ENCODE data around the gene MID1IP1. TPM values are rescaled to one million over a fixed set of nuclear protein-coding genes. Genes with fewer than 3 reads are reported as not detected.

Gene MID1IP1
- total and polyA plus RNA-seq, 2 experiments from 2014 or later, result 93.2 to 93.3 TPM

DNA sequence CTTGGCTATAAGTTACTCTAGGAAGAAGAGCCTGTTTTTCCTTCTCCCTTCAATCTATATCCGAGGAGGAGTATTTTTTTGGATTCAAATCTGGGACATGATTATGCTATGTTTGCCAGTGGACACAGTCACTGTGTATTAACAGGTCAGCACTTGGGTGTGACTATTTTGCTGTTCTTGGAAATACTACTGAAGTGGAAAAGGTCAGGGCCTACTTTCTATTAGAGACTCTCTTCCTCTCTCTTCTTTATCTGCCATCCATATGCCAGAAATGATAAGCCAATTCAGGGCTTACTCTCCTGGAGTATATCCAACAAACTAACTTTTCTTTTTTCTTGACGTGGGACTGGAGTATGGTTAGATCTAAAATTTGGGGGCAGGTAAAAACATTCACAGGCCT, 40.5 kb downstream of the MID1IP1 start:
- 67% methylated on average over 2 of the region's 2 CpGs for WGBS (ENCODE audit: low lambda C conversion rate, missing lambda C conversion rate)
- Histone ChIP-seq H2AFZ (no peak overlapping the region), H3K4me1 (ENCODE audit: insufficient read depth) (peaks cover 9% of the 10 kb centered on the region), H3K27ac (no peak overlapping the region), H4K20me1 (ENCODE audit: insufficient read depth, poor library complexity, severe bottlenecking) (no peaks in the 10 kb centered on the region), H3K4me2 (no peak overlapping the region), H3K79me2 (no peaks in the 10 kb centered on the region), H3K4me3 (no peak overlapping the region), H3K9me2 (replicated peaks; ENCODE audit: insufficient read depth) (no peaks in the 10 kb centered on the region), H3K36me3 (replicated peaks; ENCODE audit: insufficient read depth, low read depth) (no peaks in the 10 kb centered on the region), H3K9me3 (ENCODE audit: low read depth) (no peaks in the 10 kb centered on the region), H3K27me3 (no peaks in the 10 kb centered on the region)
- TF ChIP-seq EZH2phosphoT487 (IDR thresholded peaks at IDR 0.05; ENCODE audit: low read depth, severe bottlenecking, unreplicated experiment) (no peak), EZH2 (IDR thresholded peaks at IDR 0.05; ENCODE audit: borderline replicate concordance) (no peak)
- TF ChIP-seq, protein P1, sequence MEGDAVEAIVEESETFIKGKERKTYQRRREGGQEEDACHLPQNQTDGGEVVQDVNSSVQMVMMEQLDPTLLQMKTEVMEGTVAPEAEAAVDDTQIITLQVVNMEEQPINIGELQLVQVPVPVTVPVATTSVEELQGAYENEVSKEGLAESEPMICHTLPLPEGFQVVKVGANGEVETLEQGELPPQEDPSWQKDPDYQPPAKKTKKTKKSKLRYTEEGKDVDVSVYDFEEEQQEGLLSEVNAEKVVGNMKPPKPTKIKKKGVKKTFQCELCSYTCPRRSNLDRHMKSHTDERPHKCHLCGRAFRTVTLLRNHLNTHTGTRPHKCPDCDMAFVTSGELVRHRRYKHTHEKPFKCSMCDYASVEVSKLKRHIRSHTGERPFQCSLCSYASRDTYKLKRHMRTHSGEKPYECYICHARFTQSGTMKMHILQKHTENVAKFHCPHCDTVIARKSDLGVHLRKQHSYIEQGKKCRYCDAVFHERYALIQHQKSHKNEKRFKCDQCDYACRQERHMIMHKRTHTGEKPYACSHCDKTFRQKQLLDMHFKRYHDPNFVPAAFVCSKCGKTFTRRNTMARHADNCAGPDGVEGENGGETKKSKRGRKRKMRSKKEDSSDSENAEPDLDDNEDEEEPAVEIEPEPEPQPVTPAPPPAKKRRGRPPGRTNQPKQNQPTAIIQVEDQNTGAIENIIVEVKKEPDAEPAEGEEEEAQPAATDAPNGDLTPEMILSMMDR (IDR thresholded peaks at IDR 0.05; ENCODE audit: poor library complexity), result no peak
- no peak for DNase-seq (ENCODE audit: low spot score)

DNA sequence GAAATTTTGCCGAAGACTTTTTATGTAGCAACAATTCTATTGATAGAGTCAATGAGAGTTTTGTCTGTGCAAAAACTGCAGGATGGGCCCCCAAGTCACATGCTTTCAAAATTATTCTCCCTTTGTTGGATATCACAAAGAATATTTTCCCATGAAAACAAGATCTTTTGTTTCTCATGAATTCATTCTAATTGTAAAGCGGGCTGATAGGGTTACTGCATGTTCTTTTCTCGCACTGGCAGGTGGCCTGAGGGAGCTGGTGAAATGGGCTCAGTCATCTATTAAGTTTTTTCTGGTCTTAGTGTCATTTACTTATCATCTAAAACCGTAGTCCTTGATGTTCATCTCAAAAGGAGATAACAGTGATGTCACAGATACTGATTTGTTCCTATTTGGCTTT, 44.2 kb downstream of the MID1IP1 start:
- 72% methylated on average over 4 of the region's 4 CpGs for WGBS (ENCODE audit: low lambda C conversion rate, missing lambda C conversion rate)
- Histone ChIP-seq H3K9me2 (replicated peaks; ENCODE audit: insufficient read depth) (no peaks in the 10 kb centered on the region), H3K79me2 (no peaks in the 10 kb centered on the region), H3K27me3 (no peaks in the 10 kb centered on the region), H3K27ac (no peak overlapping the region), H2AFZ (no peak overlapping the region), H3K36me3 (replicated peaks; ENCODE audit: insufficient read depth, low read depth) (no peaks in the 10 kb centered on the region), H3K4me1 (ENCODE audit: insufficient read depth) (no peaks in the 10 kb centered on the region), H4K20me1 (ENCODE audit: insufficient read depth, poor library complexity, severe bottlenecking) (no peaks in the 10 kb centered on the region), H3K4me2 (no peak overlapping the region), H3K9me3 (ENCODE audit: low read depth) (no peaks in the 10 kb centered on the region), H3K4me3 (no peak overlapping the region)
- TF ChIP-seq EZH2phosphoT487 (IDR thresholded peaks at IDR 0.05; ENCODE audit: low read depth, severe bottlenecking, unreplicated experiment) (no peak), EZH2 (IDR thresholded peaks at IDR 0.05; ENCODE audit: borderline replicate concordance) (no peak)
- TF ChIP-seq, protein P1 (IDR thresholded peaks at IDR 0.05; ENCODE audit: poor library complexity), result no peak
- DNase-seq (ENCODE audit: low spot score), result no peak

DNA sequence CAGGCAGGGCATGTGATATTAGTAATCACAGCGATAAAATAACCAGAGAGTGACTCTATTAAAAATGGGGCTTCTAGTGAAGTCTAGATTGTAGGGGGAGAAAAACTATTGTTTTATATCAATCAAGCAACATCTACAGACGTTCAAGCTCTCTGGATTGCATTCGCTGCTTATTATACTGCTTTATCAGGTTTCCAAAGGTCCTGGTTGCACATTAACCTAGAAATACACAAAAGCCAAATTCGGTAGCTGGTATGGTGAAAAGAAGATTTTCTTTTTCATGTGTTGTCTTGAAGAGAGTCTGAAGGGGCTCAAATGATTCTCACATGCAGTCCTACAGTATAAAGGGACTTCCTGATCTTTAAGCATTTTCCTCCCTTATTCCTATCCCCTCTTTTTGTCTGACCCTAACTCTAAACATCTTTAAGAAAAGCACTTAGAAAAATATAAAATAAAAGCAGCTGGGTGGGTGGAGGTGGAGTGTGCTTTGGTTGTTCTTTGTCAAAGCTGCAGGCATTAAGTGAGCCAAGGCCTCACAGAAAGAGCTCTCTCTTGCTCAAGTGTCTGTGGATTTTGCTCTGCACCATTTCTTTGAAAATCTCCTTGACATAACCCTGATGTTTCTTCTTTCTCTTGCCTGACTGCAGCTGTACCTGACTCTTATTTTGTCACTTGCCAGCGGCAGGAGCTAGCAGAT, 46.1 kb downstream of the MID1IP1 start:
- TF ChIP-seq EZH2phosphoT487 (IDR thresholded peaks at IDR 0.05; ENCODE audit: low read depth, severe bottlenecking, unreplicated experiment), result no peak
- no peak overlapping the region for H2AFZ ChIP-seq
- no peaks in the 10 kb centered on the region for H3K79me2 ChIP-seq
- DNase-seq (ENCODE audit: low spot score), result no peak
- H3K9me3 ChIP-seq (ENCODE audit: low read depth), result no peaks in the 10 kb centered on the region
- WGBS (ENCODE audit: low lambda C conversion rate, missing lambda C conversion rate), result 68% methylated on average over 5 of the region's 5 CpGs
- no peak overlapping the region for H3K27ac ChIP-seq
- H3K27me3 ChIP-seq, result no peaks in the 10 kb centered on the region
- no peak overlapping the region for H3K4me3 ChIP-seq
- no peaks in the 10 kb centered on the region for H3K36me3 ChIP-seq (replicated peaks; ENCODE audit: insufficient read depth, low read depth)
- H3K4me2 ChIP-seq, result no peak overlapping the region
- H4K20me1 ChIP-seq (ENCODE audit: insufficient read depth, poor library complexity, severe bottlenecking), result no peaks in the 10 kb centered on the region
- H3K9me2 ChIP-seq (replicated peaks; ENCODE audit: insufficient read depth), result no peaks in the 10 kb centered on the region
- no peaks in the 10 kb centered on the region for H3K4me1 ChIP-seq (ENCODE audit: insufficient read depth)

DNA sequence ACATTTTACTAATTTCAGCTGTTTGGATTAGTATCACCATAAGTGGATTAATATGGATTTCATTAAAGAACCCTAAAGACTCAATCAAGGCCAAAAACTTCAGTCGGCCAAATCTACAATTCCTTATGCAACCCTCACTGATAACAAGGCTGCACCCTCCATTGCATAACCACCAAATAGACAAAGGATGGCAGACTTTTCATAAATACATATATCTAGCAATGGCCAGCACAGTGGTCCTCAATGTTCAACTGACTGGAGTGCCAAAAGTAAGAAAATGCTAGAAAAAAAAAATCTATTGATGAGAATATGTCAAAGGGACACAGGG, 46.6 kb downstream of the MID1IP1 start:
- no peaks in the 10 kb centered on the region for H3K36me3 ChIP-seq (replicated peaks; ENCODE audit: insufficient read depth, low read depth)
- no peak overlapping the region for H3K27ac ChIP-seq
- H3K4me1 ChIP-seq (ENCODE audit: insufficient read depth), result no peaks in the 10 kb centered on the region
- no peaks in the 10 kb centered on the region for H3K79me2 ChIP-seq
- H2AFZ ChIP-seq, result no peak overlapping the region
- DNase-seq (ENCODE audit: low spot score), result no peak
- no peaks in the 10 kb centered on the region for H3K27me3 ChIP-seq
- H3K9me3 ChIP-seq (ENCODE audit: low read depth), result no peaks in the 10 kb centered on the region
- H3K4me3 ChIP-seq, result no peak overlapping the region
- WGBS (ENCODE audit: low lambda C conversion rate, missing lambda C conversion rate), result 60% methylated on average over 1 of the region's 1 CpG
- H3K4me2 ChIP-seq, result no peak overlapping the region
- H4K20me1 ChIP-seq (ENCODE audit: insufficient read depth, poor library complexity, severe bottlenecking), result no peaks in the 10 kb centered on the region
- no peaks in the 10 kb centered on the region for H3K9me2 ChIP-seq (replicated peaks; ENCODE audit: insufficient read depth)
- TF ChIP-seq EZH2 (IDR thresholded peaks at IDR 0.05; ENCODE audit: borderline replicate concordance) (no peak), EZH2phosphoT487 (IDR thresholded peaks at IDR 0.05; ENCODE audit: low read depth, severe bottlenecking, unreplicated experiment) (no peak)
- TF ChIP-seq, protein P1 (IDR thresholded peaks at IDR 0.05; ENCODE audit: poor library complexity), result no peak
